Measurements from ENCODE around the gene RAD51B.

The RAD51B gene

GRCh38 chr14:68376067-68376779 is 556.6 kb downstream of the RAD51B start:
- DNase-seq, result no peak

- no peak for DNase-seq
Measured at GRCh38 chr14:68377006-68377405, 557.4 kb downstream of the RAD51B start.

GRCh38 chr14:68377459-68377858 is 557.9 kb downstream of the RAD51B start:
- DNase-seq, result peak; percentile 7

- DNase-seq, result no peak
Measured at GRCh38 chr14:68379510-68380328, 560.1 kb downstream of the RAD51B start.

GRCh38 chr14:68380329-68380741 is 560.8 kb downstream of the RAD51B start:
- DNase-seq, result no peak

GRCh38 chr14:68384335-68384734 is 564.8 kb downstream of the RAD51B start:
- peak; percentile 54 for DNase-seq

- DNase-seq, result no peak
Measured at GRCh38 chr14:68384881-68385280, 565.3 kb downstream of the RAD51B start.

- no peak for DNase-seq
Measured at GRCh38 chr14:68386446-68386845, 566.9 kb downstream of the RAD51B start.

GRCh38 chr14:68386950-68387779 is 567.6 kb downstream of the RAD51B start:
- DNase-seq, result no peak

- no peak for DNase-seq
Measured at GRCh38 chr14:68389943-68390342, 570.4 kb downstream of the RAD51B start.

- DNase-seq, result no peak
Measured at GRCh38 chr14:68390741-68391140, 571.2 kb downstream of the RAD51B start.

GRCh38 chr14:68391311-68392014 is 571.9 kb downstream of the RAD51B start:
- no peak for DNase-seq

GRCh38 chr14:68392393-68393141 is 573.0 kb downstream of the RAD51B start:
- DNase-seq, result no peak

- no peak for DNase-seq
Measured at GRCh38 chr14:68393259-68393658, 573.7 kb downstream of the RAD51B start.

- no peak for DNase-seq
Measured at GRCh38 chr14:68394118-68394763, 574.7 kb downstream of the RAD51B start.

GRCh38 chr14:68394764-68395143 is 575.2 kb downstream of the RAD51B start:
- DNase-seq, result no peak

- DNase-seq, result no peak
Measured at GRCh38 chr14:68395604-68396003, 576.0 kb downstream of the RAD51B start.

- DNase-seq, result no peak
Measured at GRCh38 chr14:68396461-68396860, 576.9 kb downstream of the RAD51B start.

GRCh38 chr14:68397371-68397811 is 577.8 kb downstream of the RAD51B start:
- DNase-seq, result peak; percentile 65

- DNase-seq, result no peak
Measured at GRCh38 chr14:68397822-68398221, 578.2 kb downstream of the RAD51B start.

GRCh38 chr14:68398370-68398769 is 578.8 kb downstream of the RAD51B start:
- DNase-seq, result no peak
